GM12878 (cell line): ENCODE results near the gene CSTB. TPM values are rescaled to one million over a fixed set of nuclear protein-coding genes. Genes with fewer than 3 reads are reported as not detected.

Experiments used
- ATAC-seq: fragments of 200-7000 bp; cut with Tn5 transposase; 3 replicates; pipeline ENCODE4 v1.9.1; 2020; ENCODE audit warnings: mild to moderate bottlenecking, moderate library complexity
- BruUV-seq: library from RNA; stranded (reverse); fragments of 400-500 nt; replicated peaks from 2 replicates; lab custom pipeline; 2021; lab: Mats Ljungman, UMichigan
- CTCF ChIA-PET: fragments of 300-600 bp; sonication (Branson Sonifier 250); formaldehyde crosslinking; extraction: SDS; loops from one replicate; lab custom pipeline; 2021; ENCODE audit warnings: inconsistent platforms; lab: Yijun Ruan, JAX
- POLR2A ChIA-PET: fragments of 350-600 bp; formaldehyde crosslinking; extraction: SDS; loops from one replicate; lab custom pipeline; 2021; ENCODE audit warnings: inconsistent platforms; lab: Charles Lee
- RAD21 ChIA-PET: fragments of 300-600 bp; sonication (Branson Sonifier 250); formaldehyde crosslinking; loops from one replicate; lab custom pipeline; 2023; ENCODE audit warnings: antibody characterized with exemption; ENCODE audit not compliant: unreplicated experiment; lab: Charles Lee
- SMC1A ChIA-PET: fragments of 300-600 bp; sonication (Branson Sonifier 250); formaldehyde crosslinking; loops from one replicate; lab custom pipeline; 2023; ENCODE audit not compliant: unreplicated experiment, uncharacterized antibody; lab: Charles Lee
- DNase-seq: peaks from one replicate; pipeline ENCODE4 v3.0.0-alpha.2; 2011; ENCODE audit warnings: low read depth, low spot score
- FAIRE-seq: peaks from 3 replicates; lab custom pipeline; 2011; peaks lifted over from hg19 to GRCh38; lab: Jason Lieb, UNC
- H2AFZ ChIP-seq: 2 replicates; pipeline ENCODE4 v1.6.0; 2011; ENCODE audit warnings: low read depth, low read length, control low read depth; ENCODE audit not compliant: control insufficient read depth
- H3K27ac ChIP-seq: 2 replicates; pipeline ENCODE4 v1.5.1; 2011; ENCODE audit warnings: control low read depth; ENCODE audit not compliant: control insufficient read depth, insufficient read depth
- H3K27me3 ChIP-seq, 2 experiments: replicated peaks in 1 of 2; 2 replicates each; pipeline versions ENCODE4 v1.6.0 to v1.6.1; 2011; ENCODE audit warnings: low read length in 1 of 2; ENCODE audit not compliant: control insufficient read depth in 2 of 2, insufficient read depth in 2 of 2
- H3K36me3 ChIP-seq, 2 experiments: 2 replicates each; pipeline ENCODE4 v1.5.1; 2011; ENCODE audit warnings: low read length in 1 of 2; ENCODE audit not compliant: control insufficient read depth in 2 of 2, insufficient read depth in 2 of 2
- H3K4me1 ChIP-seq: 2 replicates; pipeline ENCODE4 v1.6.1; 2011; ENCODE audit warnings: mild to moderate bottlenecking, low read length, moderate library complexity, mixed read lengths; ENCODE audit not compliant: control insufficient read depth, insufficient read depth
- H3K4me2 ChIP-seq: 2 replicates; pipeline ENCODE4 v1.6.0; 2011; ENCODE audit warnings: control low read depth; ENCODE audit not compliant: control insufficient read depth, insufficient read depth
- H3K4me3 ChIP-seq: fragments of 200-600 bp; sonication (generic); 2 replicates; pipeline ENCODE4 v1.5.1; 2016
- H3K79me2 ChIP-seq: 2 replicates; pipeline ENCODE4 v1.6.0; 2011; ENCODE audit warnings: low read length; ENCODE audit not compliant: control insufficient read depth, insufficient read depth
- H3K9ac ChIP-seq: 2 replicates; pipeline ENCODE4 v1.8.0; 2011; ENCODE audit warnings: low read length, control low read depth, mixed read lengths; ENCODE audit not compliant: control insufficient read depth, insufficient read depth
- H3K9me3 ChIP-seq: replicated peaks from 3 replicates; pipeline ENCODE4 v1.5.1; 2011; ENCODE audit warnings: mild to moderate bottlenecking, low read length; ENCODE audit not compliant: control insufficient read depth, insufficient read depth
- H4K20me1 ChIP-seq: 2 replicates; pipeline ENCODE4 v1.6.0; 2011; ENCODE audit not compliant: control insufficient read depth, insufficient read depth
- ATF2 ChIP-seq: IDR thresholded peaks from 2 replicates; pipeline ENCODE4 v1.6.1; 2012; ENCODE audit warnings: low read length, inconsistent platforms
- BHLHE40 ChIP-seq, 2 experiments: fragments of 450-650 bp in 1 of 2; IDR thresholded peaks; 2 replicates each; pipeline ENCODE4 v1.6.1; 2011 to 2017; ENCODE audit warnings: low read depth in 2 of 2, borderline replicate concordance in 1 of 2, improper control_type of control experiment in 1 of 2, low read length in 1 of 2, mild to moderate bottlenecking in 1 of 2
- CBFB ChIP-seq: IDR thresholded peaks from 2 replicates; pipeline ENCODE4 v1.6.1; 2016; ENCODE audit warnings: antibody characterized with exemption, low read depth
- FOS ChIP-seq: IDR thresholded peaks from 3 replicates; pipeline ENCODE4 v1.6.1; 2011; ENCODE audit warnings: borderline replicate concordance; ENCODE audit not compliant: insufficient read length; ENCODE audit errors: extremely low read depth
- IKZF1 ChIP-seq: fragments of 450-650 bp; conservative IDR thresholded peaks from 2 replicates; pipeline ENCODE4 v1.6.1; 2017; ENCODE audit warnings: antibody characterized with exemption, mild to moderate bottlenecking
- NFYA ChIP-seq: IDR thresholded peaks from 2 replicates; pipeline ENCODE4 v1.6.1; 2011; ENCODE audit warnings: low read depth, mild to moderate bottlenecking, low read length, improper control_type of control experiment, borderline replicate concordance
- NR2C2 ChIP-seq: IDR thresholded peaks from 2 replicates; pipeline ENCODE4 v1.6.1; 2011; ENCODE audit warnings: borderline replicate concordance, low read depth; ENCODE audit not compliant: control insufficient read depth, insufficient read length
- NR2F1 ChIP-seq: fragments of 450-650 bp; conservative IDR thresholded peaks from 2 replicates; pipeline ENCODE4 v1.6.1; 2017; ENCODE audit warnings: mild to moderate bottlenecking
- PAX5 ChIP-seq: IDR thresholded peaks from 2 replicates; pipeline ENCODE4 v1.6.1; 2011; ENCODE audit warnings: low read depth, low read length, borderline replicate concordance
- TAF1 ChIP-seq: IDR thresholded peaks from 2 replicates; pipeline ENCODE4 v1.6.1; 2011; ENCODE audit warnings: mild to moderate bottlenecking, low read depth, low read length, borderline replicate concordance
- TBL1XR1 ChIP-seq: IDR thresholded peaks from 2 replicates; pipeline ENCODE4 v1.6.1; 2012; ENCODE audit warnings: low read depth, low read length, improper control_type of control experiment
- USF2 ChIP-seq: IDR thresholded peaks from 2 replicates; pipeline ENCODE4 v1.6.1; 2011; ENCODE audit warnings: low read depth, low read length, improper control_type of control experiment, borderline replicate concordance
- YBX1 ChIP-seq: fragments of 450-650 bp; IDR thresholded peaks from 2 replicates; pipeline ENCODE4 v1.6.1; 2016; ENCODE audit warnings: antibody characterized with exemption
- ZZZ3 ChIP-seq: IDR thresholded peaks from 2 replicates; pipeline ENCODE4 v1.6.1; 2011; ENCODE audit warnings: low read depth; ENCODE audit not compliant: control insufficient read depth, insufficient read length
- WGBS: methylation state at CpG from one replicate; pipeline ENCODE4 v1.1.6; 2016; ENCODE audit warnings: low lambda C conversion rate; ENCODE audit not compliant: insufficient replicate concordance, insufficient coverage; ENCODE audit errors: missing lambda C conversion rate; 5-methylcytosine and 5-hydroxymethylcytosine counted together
- in situ Hi-C: fragments of 300-500 bp; cut with MboI; formaldehyde crosslinking; loops from 9 replicates; pipeline ENCODE4 v1.14.3; 2018; ENCODE audit warnings: mixed read lengths
- intact Hi-C: fragments of 100-400 bp; cut with micrococcal nuclease; formaldehyde crosslinking; loops from one replicate; pipeline ENCODE4 v1.14.2; 2022; ENCODE audit not compliant: unreplicated experiment
- polyA plus RNA-seq, 11 experiments: library from polyadenylated mRNA; depleted of rRNA in 4 of 11; unstranded in 6 of 11; stranded (reverse) in 5 of 11; fragments of >200 nt; fragmentation: Nextera tagmentation in 4 of 11; fragmentation: Illumina TruSeq in 1 of 11; extraction: Ambion mirVana in 4 of 11; extraction: Trizol in 1 of 11; gene quantifications; 1 replicate in 1 of 11; 2 replicates in 10 of 11; pipeline versions ENCODE4 v1.2.1 to v1.2.3, GENCODE V29; 2011 to 2016; ENCODE audit warnings: inconsistent platforms in 2 of 11, missing spikeins in 2 of 11, low read depth in 1 of 11
- total RNA-seq, 4 experiments: library from RNA; depleted of rRNA in 3 of 4; stranded (reverse); fragments of >200 nt in 3 of 4; fragmentation: Illumina TruSeq in 1 of 4; extraction: Trizol in 1 of 4; gene quantifications; 2 replicates each; pipeline versions ENCODE4 v1.2.1 to v1.2.3, GENCODE V29; 2013 to 2021
- TF ChIP-seq, protein P1 (sequence below): fragments of 450-650 bp; IDR thresholded peaks from 2 replicates; pipeline ENCODE4 v1.6.1; 2014; ENCODE audit warnings: mild to moderate bottlenecking
- TF ChIP-seq, protein P2 (sequence below): IDR thresholded peaks from 2 replicates; pipeline ENCODE4 v1.6.1; 2011; ENCODE audit warnings: low read depth, mild to moderate bottlenecking, low read length, moderate library complexity, borderline replicate concordance; ENCODE audit errors: extremely low read depth

The CSTB gene
- total and polyA plus RNA-seq, 10 of the 15 experiments (the other 5 are each of a cell fraction or from before 2014, with no cell fraction given) = 12.5 to 82.7 (median 41.9) TPM

DNA sequence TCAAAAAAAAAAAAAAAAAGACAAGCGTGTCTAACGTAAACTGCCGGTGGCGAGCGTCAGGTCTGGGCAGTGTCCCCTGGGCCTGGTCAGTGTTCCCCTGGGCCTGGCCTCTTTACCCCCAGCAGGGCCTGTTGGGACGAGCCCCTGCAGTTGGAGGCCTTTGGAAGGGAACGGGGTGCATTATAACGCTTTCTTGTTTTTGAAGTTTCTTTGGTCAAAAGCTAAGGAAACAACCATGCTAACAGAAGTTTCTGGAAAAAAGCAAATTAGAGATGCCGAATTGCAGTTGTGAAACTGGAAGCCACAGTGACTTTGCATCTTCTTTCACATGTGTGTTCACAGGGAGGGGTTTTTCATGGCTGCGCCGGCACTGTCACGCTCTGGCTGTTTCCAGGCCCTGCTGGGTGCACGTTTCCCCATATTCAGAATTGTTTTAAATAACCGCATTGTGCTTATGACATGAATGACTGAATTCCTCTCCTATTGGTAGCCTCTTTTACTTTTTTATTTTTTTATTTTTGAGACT is 29.2 kb upstream of the CSTB start (continued):
- no peak for TF ChIP-seq FOS
- TF ChIP-seq, all 136 proteins: peak for 61

DNA sequence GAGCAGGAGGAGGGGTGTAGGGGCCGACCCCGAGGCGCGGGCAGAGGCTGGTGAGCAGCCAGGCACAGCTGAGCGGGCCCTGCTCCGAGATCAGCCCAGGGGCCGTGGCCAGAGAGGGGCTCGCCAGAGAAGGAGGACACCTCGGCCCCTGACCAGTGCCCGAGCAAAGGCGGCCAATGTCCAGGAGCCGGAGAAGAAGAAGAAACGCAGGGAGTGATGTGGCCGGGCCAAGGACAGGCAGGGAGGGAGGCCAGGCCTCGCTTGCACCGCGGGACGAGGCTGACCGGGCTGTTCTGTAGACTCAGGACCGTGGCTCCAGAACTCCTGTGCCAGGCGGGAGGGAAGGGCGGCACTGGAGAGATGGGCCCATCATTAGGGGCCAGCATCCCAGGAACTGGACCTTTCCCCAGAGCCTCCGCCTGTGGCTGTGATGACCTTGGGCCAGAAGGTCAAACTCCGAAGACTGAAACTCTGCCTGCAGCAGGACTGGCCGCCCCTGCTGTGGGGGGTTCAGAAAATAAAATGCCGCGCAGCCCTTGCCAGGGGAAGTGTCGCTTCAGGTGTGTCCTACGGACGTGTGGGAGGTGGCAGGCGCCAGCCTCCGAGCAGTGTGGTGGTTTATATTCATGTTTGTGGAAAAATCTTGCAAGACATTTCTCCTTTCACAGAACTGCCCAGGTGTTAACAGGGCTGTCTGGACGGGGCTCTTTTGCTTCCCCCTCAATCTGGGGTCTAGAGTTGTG is 27.6 kb upstream of the CSTB start:
- RAD21 ChIA-PET = no interaction called here
- BruUV-seq = TSS peak; percentile 23
- H4K20me1 ChIP-seq = no peaks in the 10 kb centered on the region
- H2AFZ ChIP-seq = no peak overlapping the region
- CTCF ChIA-PET = no interaction called here
- in situ Hi-C loops = no loop called here
- H3K36me3 ChIP-seq = peaks cover 17 to 44% of the 10 kb centered on the region in 2 experiments
- H3K9me3 ChIP-seq = no peaks in the 10 kb centered on the region
- FAIRE-seq = no peak
- intact Hi-C loops = no loop called here
- H3K9ac ChIP-seq = no peak overlapping the region
- peaks cover 38% of the 10 kb centered on the region for H3K4me1 ChIP-seq
- POLR2A ChIA-PET = no interaction called here
- DNase-seq = no peak
- SMC1A ChIA-PET = interaction anchor here (1.7 kb wide), 1 partner anchor 42 kb away, joined by 3 read pairs; no protein-coding TSS in a partner anchor
- peaks cover 7% of the 10 kb centered on the region for H3K79me2 ChIP-seq
- H3K4me2 ChIP-seq = no peak overlapping the region
- H3K27ac ChIP-seq = peak overlapping the region; percentile 98; the same call in 1 of the 2 replicates
- no peak overlapping the region for H3K4me3 ChIP-seq
- no peaks in the 10 kb centered on the region for H3K27me3 ChIP-seq
- 98% methylated on average over 33 of the region's 33 CpGs for WGBS
- no peak for ATAC-seq
- TF ChIP-seq, protein P1, sequence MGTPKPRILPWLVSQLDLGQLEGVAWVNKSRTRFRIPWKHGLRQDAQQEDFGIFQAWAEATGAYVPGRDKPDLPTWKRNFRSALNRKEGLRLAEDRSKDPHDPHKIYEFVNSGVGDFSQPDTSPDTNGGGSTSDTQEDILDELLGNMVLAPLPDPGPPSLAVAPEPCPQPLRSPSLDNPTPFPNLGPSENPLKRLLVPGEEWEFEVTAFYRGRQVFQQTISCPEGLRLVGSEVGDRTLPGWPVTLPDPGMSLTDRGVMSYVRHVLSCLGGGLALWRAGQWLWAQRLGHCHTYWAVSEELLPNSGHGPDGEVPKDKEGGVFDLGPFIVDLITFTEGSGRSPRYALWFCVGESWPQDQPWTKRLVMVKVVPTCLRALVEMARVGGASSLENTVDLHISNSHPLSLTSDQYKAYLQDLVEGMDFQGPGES = no peak
- TF ChIP-seq CBFB (no peak), BHLHE40 (IDR thresholded peaks at IDR 0.05; ENCODE audit: borderline replicate concordance in 1 of 2, low read depth in 2 of 2, low read length in 1 of 2) (no peak), IKZF1 (no peak), USF2 (no peak), ATF2 (no peak), ZZZ3 (no peak), PAX5 (no peak), YBX1 (no peak), TAF1 (no peak), NFYA (no peak), TBL1XR1 (no peak), NR2F1 (no peak), NR2C2 (no peak)
- TF ChIP-seq, protein P2, sequence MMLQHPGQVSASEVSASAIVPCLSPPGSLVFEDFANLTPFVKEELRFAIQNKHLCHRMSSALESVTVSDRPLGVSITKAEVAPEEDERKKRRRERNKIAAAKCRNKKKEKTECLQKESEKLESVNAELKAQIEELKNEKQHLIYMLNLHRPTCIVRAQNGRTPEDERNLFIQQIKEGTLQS = no peak
